GM19372 (cell line): ENCODE results near the gene NINL.

ENCODE experiments used
- ATAC-seq: cut with Tn5 transposase; IDR thresholded peaks from one replicate; pipeline ENCODE4 v1.9.1; 2021; ENCODE audit warnings: mild to moderate bottlenecking, low read depth, moderate library complexity; ENCODE audit not compliant: unreplicated experiment

The NINL gene

DNA sequence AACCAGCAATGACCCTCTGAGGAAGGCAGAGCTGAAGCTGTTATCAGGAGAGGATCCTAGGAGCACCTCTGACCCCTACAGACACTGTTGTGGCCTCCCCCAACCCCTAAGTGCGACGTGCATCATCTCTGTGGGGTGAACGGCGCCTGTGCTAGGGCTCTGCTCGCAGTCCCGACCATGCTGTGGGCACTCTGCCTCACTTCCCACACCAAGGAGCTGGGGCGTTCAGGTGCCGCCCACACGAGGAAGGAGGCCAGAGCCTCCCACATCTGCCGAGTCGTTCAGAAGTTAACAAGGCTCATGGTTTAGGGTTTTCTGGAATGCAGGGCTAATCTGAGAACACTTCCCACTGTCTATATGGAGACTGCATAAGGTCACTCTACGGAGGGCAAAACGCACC is 115.8 kb downstream of the NINL start:
- no peak for ATAC-seq

DNA sequence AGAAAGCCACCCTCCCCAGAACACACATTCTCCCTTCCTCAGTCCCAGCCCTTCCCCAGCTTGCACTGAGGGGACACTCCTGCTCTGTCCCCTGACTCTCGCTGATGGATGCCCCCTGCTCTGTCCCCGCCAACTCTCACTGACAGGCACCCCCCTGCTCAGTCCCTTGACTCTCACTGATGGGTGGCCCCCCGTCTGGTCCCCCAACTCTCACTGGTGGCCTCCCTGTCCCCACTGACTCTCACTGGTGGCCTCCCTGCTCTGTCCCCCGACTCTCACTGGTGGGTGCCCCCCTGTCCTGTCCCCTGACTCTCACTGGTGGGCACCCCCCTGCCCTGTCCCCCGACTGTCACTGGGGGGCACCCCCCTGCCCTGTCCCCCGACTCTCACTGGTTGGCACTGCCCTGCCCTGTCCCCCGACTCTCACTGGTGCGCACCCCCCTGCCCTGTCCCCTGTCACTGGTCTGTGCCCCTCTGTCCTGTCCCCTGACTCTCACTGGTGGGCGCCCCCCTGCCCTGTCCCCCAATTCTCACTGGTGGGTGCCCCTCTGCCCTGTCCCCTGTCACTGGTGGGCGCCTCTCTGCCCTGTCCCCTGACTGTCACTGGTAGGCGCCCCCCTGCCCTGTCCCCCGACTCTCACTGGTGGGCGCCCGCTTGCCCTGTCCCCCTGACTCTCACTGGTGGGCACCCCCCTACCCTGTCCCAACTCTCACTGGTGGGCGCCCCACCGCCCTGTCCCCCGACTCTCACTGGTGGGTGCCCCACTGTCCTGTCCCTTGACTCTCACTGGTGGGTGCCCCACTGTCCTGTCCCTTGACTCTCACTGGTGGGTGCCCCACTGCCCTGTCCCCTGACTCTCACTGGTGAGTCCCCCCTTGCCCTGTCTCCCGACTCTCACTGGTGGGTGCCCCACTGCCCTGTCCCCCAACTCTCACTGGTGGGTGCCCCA is 116.9 kb downstream of the NINL start:
- no peak for ATAC-seq

DNA sequence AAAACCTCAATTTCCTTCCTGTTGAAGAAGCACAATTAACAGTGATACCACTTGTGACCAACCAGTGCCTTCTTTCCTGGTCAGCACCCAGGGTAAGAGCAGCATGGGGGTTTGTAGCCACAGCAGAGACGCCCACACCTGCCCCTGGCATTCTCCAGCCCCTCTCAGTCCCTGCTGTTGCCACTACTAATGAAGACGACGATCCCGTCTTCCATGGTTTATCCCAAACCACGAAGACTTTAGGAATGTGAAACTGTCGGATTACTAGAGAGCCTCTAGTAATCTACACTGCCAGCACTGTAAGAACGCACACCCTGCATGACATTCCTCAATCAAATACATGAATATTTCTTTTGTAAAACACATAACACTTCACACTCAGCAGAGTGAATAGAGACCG is 117.9 kb downstream of the NINL start:
- no peak for ATAC-seq

DNA sequence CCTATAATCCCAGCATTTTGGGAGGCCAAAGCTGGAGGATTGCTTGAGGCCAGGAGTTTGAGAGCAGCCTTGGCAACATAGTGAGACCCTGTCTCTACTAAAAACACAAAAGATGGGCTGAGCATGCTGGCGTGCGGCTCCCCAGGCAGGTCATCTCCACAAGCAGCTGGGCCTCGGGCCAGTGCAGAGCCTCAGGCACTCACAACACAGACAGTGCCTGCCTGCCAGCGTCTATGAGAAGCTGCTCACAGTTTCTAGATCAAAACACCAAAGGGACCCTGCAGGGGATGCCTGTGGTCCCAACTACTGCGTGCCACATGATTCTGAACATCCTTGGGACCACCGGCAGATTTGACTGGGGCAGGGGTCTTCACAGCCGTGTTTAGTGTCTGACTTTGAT is 118.5 kb downstream of the NINL start:
- no peak for ATAC-seq

DNA sequence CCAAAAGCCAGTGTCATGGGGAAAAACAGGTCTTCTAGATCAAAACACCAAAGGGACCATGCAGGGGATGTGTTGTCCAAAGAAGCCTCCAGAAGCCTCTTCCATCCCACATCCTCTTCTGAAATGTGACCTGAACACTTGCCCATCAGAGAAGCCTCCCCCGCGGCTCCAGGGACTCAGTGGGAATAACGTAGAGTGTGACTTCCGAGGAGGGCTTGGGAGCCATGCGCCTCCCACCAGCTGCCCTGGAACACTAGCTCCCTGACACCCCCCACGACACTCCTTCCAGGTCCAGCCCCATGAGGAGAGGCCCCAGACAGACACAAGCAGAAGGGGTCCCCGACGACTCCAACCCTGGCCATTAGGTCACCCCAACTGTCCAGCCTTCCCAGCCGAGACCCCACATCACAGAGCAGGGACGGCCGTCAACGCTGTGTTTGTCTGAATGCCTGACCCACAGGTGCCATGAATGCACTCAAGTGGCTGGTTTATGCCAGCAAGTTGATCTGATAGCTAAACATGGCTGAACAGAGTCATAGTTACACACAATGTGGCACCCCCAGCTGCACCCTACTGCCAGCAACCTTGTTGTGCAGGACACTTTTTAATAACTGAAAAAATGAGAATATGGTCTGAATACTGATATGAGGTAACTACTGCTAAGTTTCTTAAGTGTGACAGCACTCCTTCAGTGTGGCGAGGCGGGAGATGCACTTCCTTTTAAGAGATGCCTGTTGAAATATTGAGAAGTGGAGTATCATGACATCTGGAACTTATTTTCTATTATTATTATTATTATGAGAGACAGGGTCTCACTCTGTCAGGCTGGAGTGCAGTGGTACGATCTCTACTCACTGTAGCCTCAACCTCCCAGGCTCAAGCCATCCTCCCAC is 119.8 kb downstream of the NINL start:
- ATAC-seq = no peak

DNA sequence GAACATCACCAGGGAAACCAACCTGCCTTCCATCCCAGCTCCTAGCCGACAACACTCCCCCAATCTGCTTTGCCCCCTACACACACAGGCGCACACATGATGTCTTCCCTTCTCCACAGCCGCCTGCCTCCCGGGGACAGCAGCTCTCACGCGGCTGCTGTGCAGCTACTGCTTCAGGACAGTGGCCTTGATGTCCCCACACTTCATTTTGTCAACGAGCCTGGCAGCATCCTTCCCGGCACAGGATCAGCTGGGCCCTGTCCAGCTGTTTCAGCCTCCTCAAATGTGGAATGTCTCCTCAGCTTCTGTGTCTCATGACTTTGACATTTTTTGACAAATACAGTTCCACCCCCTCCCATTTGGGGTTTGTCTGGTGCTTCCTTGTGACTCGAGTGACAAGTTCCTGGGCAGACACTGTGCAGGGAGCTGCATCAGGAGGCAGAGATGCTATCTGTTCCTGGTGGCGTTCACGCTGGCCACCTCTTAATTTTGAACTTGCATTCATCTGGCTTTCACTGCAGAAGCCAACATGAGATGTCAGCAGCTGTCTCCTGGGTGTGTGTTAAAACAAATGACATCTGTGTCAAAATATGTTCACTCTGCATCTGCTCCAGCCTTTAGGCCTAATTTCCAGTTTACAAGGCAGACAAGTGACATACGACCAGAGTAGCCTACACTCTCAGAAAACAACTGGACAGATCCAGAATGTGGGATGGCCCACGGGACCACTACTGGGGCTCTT is 120.7 kb downstream of the NINL start:
- ATAC-seq = no peak

DNA sequence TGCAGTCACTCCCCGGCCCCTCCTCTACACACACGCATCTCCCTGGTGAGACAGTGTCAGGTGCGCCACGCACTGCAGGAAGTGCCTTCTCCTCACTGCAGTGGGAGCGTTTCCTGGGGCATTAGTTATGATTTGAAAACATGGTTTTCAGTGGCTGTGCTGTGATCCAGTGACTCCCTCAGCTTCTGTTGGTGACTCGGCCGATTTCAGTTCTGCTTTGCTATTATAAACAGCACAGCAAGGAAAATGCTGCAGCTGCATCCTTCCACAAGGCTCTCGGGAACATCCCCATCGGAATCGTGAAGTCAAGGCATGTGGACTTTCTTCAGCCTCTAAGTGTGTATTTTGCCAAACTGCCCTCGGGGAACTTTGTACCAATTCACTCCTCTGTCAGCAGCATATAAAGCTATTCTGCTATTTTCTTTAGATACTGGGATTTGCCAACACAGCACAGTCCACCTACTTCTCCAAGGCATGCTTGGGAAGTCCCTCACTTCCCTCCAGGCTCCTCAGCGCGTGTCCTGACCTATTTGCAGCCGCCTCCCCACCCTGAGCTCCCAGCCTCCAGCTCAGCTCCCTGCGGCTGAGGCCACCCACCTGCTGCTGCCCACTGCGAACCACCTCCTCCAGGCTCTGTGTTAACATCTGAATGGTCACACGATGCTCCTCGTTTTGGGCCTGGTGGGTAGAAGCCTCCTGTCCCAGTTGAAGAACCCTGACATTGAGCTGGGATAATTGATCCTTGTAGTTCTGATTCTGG is 123.4 kb downstream of the NINL start:
- no peak for ATAC-seq

DNA sequence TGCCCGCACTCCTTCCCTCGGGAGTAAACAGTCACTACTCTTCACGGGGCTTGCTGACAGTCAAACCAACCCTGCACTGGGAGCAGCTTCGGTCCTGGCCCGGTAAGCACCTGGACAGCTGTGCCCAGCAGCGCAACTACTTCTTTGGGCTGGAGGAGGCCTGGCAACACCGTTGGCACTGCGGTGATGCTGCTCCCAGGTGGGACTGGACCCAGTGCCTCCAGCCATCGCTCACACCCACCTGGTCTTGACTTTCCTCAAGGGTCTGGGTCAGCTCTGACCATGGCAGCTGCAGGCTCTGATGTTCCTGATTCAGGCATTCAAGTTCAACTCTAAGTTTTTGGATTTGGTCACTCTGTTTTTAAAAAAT is 124.1 kb downstream of the NINL start:
- ATAC-seq = no peak

DNA sequence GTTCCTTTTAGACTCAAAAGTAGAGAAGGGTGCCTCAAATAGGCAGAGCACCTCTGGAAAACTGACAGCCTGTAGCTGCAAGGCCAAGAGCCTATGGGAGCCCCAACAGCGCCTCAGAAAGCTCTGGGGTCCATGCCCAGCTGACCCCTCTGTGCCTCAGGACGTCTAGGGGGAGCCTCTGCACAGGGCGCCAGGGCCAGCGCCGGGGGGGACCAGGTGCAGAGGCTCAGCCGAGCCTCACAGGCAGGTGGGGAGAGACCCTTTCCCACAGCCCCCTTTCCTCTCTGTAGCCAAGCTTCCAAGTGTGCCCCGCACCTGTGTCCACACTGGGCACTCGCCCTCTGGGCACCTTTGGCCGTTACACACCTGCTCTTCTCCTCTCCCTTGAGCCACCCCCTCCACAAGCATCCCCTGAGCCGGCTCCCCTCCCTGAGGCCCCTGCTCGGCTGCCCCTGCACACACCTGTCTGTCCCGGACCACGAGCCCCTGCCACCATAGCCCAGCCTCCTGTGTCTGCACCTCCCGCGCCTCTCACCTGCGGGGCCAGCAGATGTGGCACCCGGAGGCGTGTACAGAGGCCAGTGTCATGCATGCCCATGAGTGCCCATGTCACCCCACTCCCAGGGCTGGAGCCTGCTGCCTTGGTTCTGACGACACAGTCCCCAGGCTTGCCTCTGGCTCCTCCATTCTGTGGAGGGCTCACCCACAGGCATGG is 124.6 kb downstream of the NINL start:
- ATAC-seq = no peak

DNA sequence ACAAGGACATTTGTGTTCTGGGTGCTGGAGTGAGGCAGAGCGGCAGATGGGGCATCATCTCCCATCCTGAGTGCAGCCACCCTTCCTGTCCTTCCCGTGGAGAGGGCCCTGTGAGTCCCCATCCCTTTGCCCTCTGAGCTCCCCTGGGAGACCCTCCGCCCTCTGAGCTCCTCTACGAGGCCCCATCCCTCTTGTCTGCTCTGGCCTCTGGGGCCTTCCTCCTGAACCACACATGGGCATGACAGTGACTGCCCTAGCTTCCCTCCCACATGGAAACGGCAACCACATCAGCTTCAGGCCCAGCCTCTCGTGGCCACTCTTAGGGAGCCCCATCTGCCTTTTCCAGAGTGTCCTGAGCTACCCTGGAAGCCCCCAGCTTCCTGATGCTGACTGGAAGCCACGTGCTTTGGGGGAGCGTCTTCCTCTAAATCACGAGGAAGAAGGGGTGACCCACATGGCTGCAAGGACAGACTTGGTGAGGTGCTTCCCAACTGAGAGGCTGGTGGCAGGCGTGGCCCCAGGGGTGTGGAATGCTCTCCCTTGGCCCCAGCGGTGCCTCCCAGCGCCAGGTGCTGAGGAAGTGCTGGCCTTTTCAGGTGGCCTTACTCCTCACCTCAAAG is 125.3 kb downstream of the NINL start:
- ATAC-seq = no peak

DNA sequence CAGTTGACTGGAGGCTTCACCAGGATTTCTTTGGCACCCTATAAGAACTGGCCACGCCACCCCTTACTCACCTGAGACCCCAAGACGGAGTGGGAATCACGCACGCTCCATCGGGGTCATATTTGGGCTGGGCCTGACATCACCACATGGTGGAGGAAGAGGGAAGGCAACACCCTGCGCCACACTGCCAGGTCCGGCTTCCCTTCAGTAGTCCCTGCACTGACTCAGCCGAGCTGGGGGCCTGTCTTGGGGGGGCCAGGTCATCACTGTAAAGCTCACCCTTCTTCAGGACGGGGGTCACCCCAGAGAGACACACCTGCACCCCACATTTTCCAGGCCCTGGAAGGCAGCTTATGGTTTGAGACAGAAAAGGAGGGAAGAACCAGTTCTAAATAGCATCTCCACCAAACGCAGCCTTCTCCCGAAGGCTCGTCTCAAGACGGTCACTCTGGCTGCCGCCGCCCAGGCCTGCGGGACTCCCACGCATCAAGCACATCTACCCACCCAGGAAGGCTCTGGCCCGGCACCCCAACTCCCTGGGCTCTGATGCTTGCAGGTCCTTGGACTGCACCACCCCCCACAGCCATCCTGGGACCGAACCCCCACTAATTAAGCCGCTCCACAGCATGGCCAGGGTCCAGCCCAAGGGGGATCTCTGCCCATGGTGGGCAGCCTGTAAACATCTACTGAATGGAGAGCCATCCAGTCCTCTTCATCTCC is 126.1 kb downstream of the NINL start:
- no peak for ATAC-seq

DNA sequence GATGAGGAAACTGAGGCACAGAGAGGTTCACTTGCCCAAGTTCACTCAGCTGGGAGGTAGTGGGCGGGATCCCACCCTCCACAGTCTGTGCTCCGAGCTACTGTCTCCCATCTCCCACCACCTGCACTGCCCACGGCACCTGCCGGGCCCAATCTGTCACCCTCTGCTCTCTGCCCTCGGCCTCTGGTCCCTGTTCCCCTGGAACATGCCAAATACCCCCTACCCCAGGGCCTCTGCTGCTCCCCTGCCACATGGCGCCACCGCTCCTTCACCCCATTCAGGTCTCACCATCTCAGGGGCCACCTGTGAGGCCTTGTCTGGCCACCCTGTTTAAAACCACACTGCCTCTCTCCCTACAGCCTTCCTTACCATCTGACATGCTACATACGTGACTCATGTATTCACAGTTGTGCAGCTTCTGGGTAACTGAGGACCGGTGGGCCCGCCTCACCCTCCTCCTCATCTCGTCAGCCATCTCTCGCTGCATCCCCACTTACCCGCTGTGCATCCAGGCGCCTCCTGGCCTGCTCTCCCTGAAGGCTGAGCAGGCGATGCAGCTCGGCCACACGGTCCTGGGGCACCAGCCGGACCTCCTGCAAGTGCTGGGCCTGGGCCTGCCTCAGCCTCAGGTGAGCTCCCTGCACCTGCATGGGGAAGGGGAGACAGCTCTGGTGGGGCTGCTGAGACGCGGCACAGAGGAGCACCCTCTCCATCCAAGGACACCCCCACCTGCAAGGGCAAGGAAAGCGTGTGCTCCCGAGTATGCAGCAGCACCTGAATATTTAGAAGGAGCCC is 127.2 kb downstream of the NINL start:
- ATAC-seq = no peak

DNA sequence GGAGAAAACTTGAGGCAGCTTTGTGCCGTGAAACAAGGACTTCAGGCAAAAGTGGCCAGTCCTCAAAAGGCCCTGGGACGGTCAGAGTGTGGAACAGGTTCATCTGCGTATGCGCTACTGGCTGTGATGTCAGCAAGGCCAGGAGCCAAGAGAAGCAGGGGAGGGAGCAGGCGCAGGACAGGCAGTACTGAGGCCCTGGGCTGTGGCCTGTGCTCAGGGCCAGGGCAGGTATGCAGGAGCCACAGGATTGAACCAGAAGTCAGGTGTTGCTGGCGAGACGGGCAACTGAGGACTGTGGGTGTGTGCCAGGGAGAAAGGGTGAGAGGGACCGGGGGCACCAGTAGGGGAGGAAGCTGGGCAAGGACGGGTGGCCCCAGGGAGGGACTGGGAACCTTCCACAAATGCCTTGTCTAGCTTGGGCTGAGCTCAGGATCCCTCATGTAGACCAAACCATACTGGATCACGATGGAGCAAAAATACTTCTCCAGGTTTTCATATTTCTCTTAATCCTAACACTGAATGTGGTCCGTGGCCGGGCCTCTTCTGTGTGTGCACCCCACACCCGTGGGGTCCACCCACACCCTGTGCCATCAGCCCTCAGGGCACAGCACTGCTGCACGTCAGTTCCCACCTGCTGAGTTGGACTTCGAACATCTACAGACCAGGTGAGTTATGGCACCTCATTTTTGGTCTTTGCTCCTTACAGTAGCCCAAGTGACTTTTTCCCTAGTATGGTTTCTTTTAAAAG is 131.0 kb downstream of the NINL start:
- no peak for ATAC-seq

DNA sequence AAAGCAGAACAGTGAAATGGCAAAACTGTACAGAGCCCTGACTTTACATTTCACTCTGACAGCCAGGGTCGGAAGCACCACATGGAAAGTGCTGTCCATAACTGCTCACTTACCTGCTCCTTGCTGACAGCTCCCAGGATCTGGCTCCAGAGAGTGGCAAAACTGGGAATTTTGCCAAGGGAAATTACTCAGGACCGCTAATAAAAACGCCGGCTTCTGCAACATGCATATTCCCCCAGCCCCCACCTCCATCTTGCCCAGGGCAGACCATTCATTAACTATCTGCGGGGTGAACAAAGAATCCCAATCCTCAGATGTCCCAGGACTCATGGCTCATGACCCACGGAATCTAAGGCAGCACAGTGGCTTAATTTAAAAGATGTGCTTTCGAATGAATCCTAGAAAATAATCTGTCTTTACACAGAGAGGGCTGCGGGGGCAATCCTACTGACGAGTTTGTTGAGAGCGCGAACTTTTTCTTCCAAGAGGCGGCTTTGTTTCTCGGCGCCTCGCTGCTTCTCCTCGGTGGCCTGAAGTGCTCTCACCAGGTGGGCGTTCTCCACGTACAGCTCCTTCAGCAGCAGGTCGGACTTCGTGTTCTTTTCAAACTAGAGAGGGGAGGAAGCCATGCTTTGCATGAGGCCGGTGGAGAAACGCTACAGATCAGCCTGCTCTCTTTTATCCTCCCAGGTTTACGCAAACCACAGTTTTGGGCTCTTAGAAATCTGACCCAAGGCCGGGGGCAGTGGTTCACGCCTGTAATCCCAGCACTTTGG is 132.1 kb downstream of the NINL start:
- no peak for ATAC-seq

DNA sequence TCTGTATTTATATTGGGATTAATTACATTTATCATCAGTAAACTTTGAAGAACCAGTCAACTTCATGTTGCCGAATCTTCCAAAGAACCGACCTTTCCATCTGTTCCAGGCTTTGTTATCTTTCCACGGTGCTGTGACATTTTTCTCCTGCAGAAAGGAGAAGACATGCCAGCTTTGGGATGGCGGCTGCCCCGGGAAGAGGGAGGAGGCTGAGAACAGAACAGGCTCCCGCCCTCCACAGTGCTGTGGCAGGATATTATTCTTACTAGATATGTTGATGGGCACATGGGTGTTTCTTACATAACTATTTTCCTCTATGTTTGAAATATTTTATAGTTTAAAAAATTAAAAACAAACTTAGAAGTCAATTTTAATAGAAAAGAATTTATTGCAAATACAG is 133.0 kb downstream of the NINL start:
- ATAC-seq = no peak

DNA sequence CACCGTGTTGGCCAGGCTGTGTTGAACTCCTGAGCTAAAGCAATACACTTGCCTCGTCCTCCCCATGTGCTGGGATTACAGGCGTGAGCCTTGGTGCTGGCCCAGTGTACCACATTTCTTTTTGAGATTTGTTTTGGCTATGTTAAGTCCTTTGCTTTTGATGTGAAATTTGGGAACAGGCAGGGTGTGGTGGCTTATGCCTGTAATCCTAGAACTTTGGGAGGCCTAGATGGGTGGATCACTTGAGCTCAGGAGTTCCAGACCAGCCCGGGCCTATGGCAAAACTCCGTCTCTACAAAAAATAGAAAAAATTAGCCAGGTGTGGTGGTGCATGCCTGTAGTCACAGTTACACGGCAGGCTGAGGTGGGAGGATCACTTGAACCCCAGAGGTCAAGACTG is 137.7 kb downstream of the NINL start:
- no peak for ATAC-seq
